HepG2 (cell line): ENCODE measurements around the gene NDUFA5. TPM values are rescaled to one million over a fixed set of nuclear protein-coding genes. Genes with fewer than 3 reads are reported as not detected.
A peak's percentile ranks its signal among the peaks of the same experiment; 100 is the strongest.

ENCODE experiments used
- ATAC-seq: fragments of 200-7000 bp; cut with Tn5 transposase; 3 replicates; pipeline ENCODE4 v1.9.1; 2020; ENCODE audit warnings: mild to moderate bottlenecking, moderate library complexity
- BruUV-seq: library from RNA; stranded (reverse); fragments of 400-500 nt; replicated peaks from 2 replicates; lab custom pipeline; 2021; lab: Mats Ljungman, UMichigan
- CTCF ChIA-PET: fragments of 300-600 bp; formaldehyde crosslinking; extraction: SDS; loops from one replicate; lab custom pipeline; 2021; ENCODE audit warnings: low total read pairs, inconsistent platforms, low intra/inter-chr PET ratio; lab: Yijun Ruan, JAX
- POLR2A ChIA-PET: fragments of 350-600 bp; sonication (Branson Sonifier 250); formaldehyde crosslinking; loops from one replicate; lab custom pipeline; 2020; ENCODE audit warnings: antibody characterized with exemption, inconsistent platforms; lab: Yijun Ruan, JAX
- DNase-seq: peaks from one replicate; pipeline ENCODE4 v3.0.0-alpha.2; 2015; ENCODE audit warnings: low spot score
- FAIRE-seq: peaks from 3 replicates; lab custom pipeline; 2011; peaks lifted over from hg19 to GRCh38; lab: Jason Lieb, UNC
- H2AFZ ChIP-seq: one replicate; pipeline ENCODE4 v1.6.1; 2011; ENCODE audit warnings: low read length, inconsistent platforms
- H3K27ac ChIP-seq: fragments of 300-600 bp; 3 replicates; pipeline ENCODE4 v1.8.0; 2011; ENCODE audit warnings: mixed run types, mild to moderate bottlenecking, mixed read lengths, low read length, inconsistent platforms; ENCODE audit not compliant: insufficient read depth; ENCODE audit errors: extremely low read length
- H3K27me3 ChIP-seq, 2 experiments: fragments of 200-600 bp in 1 of 2; 2 replicates in 1 of 2; 3 replicates in 1 of 2; pipeline versions ENCODE4 v1.6.0 to v1.8.0; 2011; ENCODE audit warnings: low read length in 2 of 2, mild to moderate bottlenecking in 2 of 2, moderate library complexity in 2 of 2, inconsistent platforms in 1 of 2; ENCODE audit not compliant: insufficient read depth in 2 of 2, control insufficient read depth in 1 of 2
- H3K36me3 ChIP-seq, 2 experiments: fragments of 200-600 bp in 1 of 2; replicated peaks in 1 of 2; 2 replicates in 1 of 2; 3 replicates in 1 of 2; pipeline versions ENCODE4 v1.5.1 to v1.8.0; 2011; ENCODE audit warnings: low read length in 2 of 2, inconsistent platforms in 1 of 2; ENCODE audit not compliant: insufficient read depth in 2 of 2, control insufficient read depth in 1 of 2
- H3K4me1 ChIP-seq: 2 replicates; pipeline ENCODE4 v1.5.1; 2012; ENCODE audit warnings: low read length, inconsistent platforms; ENCODE audit not compliant: insufficient read depth
- H3K4me2 ChIP-seq: 2 replicates; pipeline ENCODE4 v1.6.0; 2011; ENCODE audit warnings: low read depth, low read length, inconsistent platforms
- H3K4me3 ChIP-seq, 3 experiments: fragments of 200-600 bp in 1 of 3; sonication (generic), shearing (Covaris generic) in 1 of 3; replicated peaks in 1 of 3; 2 replicates each; pipeline ENCODE4 v1.5.1; 2011 to 2016; ENCODE audit warnings: low read length in 3 of 3, inconsistent platforms in 2 of 3, low read depth in 2 of 3, mild to moderate bottlenecking in 2 of 3, control low read depth in 1 of 3, mixed read lengths in 1 of 3; ENCODE audit not compliant: insufficient read depth in 1 of 3
- H3K79me2 ChIP-seq: one replicate; pipeline ENCODE4 v1.6.1; 2011; ENCODE audit warnings: low read length, inconsistent platforms; ENCODE audit not compliant: insufficient read depth
- H3K9ac ChIP-seq: 2 replicates; pipeline ENCODE4 v1.6.0; 2011; ENCODE audit warnings: mild to moderate bottlenecking, low read depth, low read length, inconsistent platforms; ENCODE audit not compliant: insufficient read depth
- H3K9me3 ChIP-seq: 2 replicates; pipeline ENCODE4 v1.5.1; 2012; ENCODE audit warnings: mild to moderate bottlenecking, low read length
- H4K20me1 ChIP-seq: 2 replicates; pipeline ENCODE4 v1.6.0; 2011; ENCODE audit warnings: inconsistent platforms, mild to moderate bottlenecking, low read length, moderate library complexity; ENCODE audit not compliant: insufficient read depth
- BRCA1 ChIP-seq: sonication (generic); formaldehyde crosslinking; IDR thresholded peaks from 2 replicates; pipeline ENCODE4 v1.4.0; 2020; ENCODE audit warnings: missing genetic modification reagents
- FOXK1 ChIP-seq: sonication (generic); formaldehyde crosslinking; IDR thresholded peaks from 2 replicates; pipeline ENCODE4 v1.4.0; 2020; ENCODE audit warnings: low read depth, missing genetic modification reagents, borderline replicate concordance
- JUN ChIP-seq: sonication (generic); formaldehyde crosslinking; IDR thresholded peaks from 2 replicates; pipeline ENCODE4 v1.4.0; 2020; ENCODE audit warnings: mild to moderate bottlenecking, missing genetic modification reagents
- POGZ ChIP-seq: sonication (generic); formaldehyde crosslinking; IDR thresholded peaks from 2 replicates; pipeline ENCODE4 v1.4.0; 2020; ENCODE audit warnings: mild to moderate bottlenecking, missing genetic modification reagents
- RBFOX2 ChIP-seq: fragments of 200-400 bp; formaldehyde crosslinking; IDR thresholded peaks from 2 replicates; pipeline ENCODE4 v1.6.1; 2017; ENCODE audit warnings: low read depth, mild to moderate bottlenecking, low read length
- RNF2 ChIP-seq: fragments of 450-650 bp; conservative IDR thresholded peaks from 2 replicates; pipeline ENCODE4 v1.6.1; 2016; ENCODE audit warnings: low read depth
- SMYD3 ChIP-seq: sonication (generic); formaldehyde crosslinking; IDR thresholded peaks from 2 replicates; pipeline ENCODE4 v1.8.1; 2023; ENCODE audit warnings: mild to moderate bottlenecking, missing genetic modification reagents
- ZNF232 ChIP-seq: sonication (generic); formaldehyde crosslinking; IDR thresholded peaks from 2 replicates; pipeline ENCODE4 v1.4.0; 2020; ENCODE audit warnings: missing genetic modification reagents, borderline replicate concordance
- ZNF296 ChIP-seq: sonication (generic); formaldehyde crosslinking; conservative IDR thresholded peaks from 2 replicates; pipeline ENCODE4 v1.5.0; 2020; ENCODE audit warnings: mild to moderate bottlenecking, missing genetic modification reagents
- ZNF3 ChIP-seq: IDR thresholded peaks from 2 replicates; pipeline ENCODE4 v1.7.0; 2017; ENCODE audit warnings: inconsistent platforms
- ZNF30 ChIP-seq: sonication (generic); formaldehyde crosslinking; IDR thresholded peaks from 2 replicates; pipeline ENCODE4 v1.5.0; 2020; ENCODE audit warnings: mild to moderate bottlenecking, missing genetic modification reagents
- ZNF335 ChIP-seq: sonication (generic); formaldehyde crosslinking; IDR thresholded peaks from 2 replicates; pipeline ENCODE4 v1.4.0; 2020; ENCODE audit warnings: missing genetic modification reagents
- ZNF703 ChIP-seq: sonication (generic); formaldehyde crosslinking; IDR thresholded peaks from 2 replicates; pipeline ENCODE4 v1.5.1; 2020; ENCODE audit warnings: missing genetic modification reagents, mild to moderate bottlenecking, moderate library complexity, borderline replicate concordance
- WGBS: methylation state at CpG from one replicate; pipeline ENCODE4 v1.1.6; 2017; ENCODE audit warnings: low lambda C conversion rate; 5-methylcytosine and 5-hydroxymethylcytosine counted together
- in situ Hi-C: cut with HindIII; loops from 2 replicates; pipeline ENCODE4 v1.10.0; 2017; ENCODE audit warnings: low pct_unique_long_range_greater_than_20kb; ENCODE audit not compliant: extremely low pct_ligation_motif_present
- intact Hi-C: fragments of 100-400 bp; cut with micrococcal nuclease; formaldehyde crosslinking; loops from one replicate; pipeline ENCODE4 v1.10.0; 2022; ENCODE audit not compliant: unreplicated experiment
- polyA plus RNA-seq, 8 experiments: library from polyadenylated mRNA; depleted of rRNA in 3 of 8; stranded (reverse) in 7 of 8; unstranded in 1 of 8; fragments of >200 nt; fragmentation: Illumina TruSeq in 4 of 8; extraction: Trizol in 4 of 8; gene quantifications; 2 replicates each; pipeline versions ENCODE4 v1.2.1 to v1.2.3, GENCODE V29; 2011 to 2016; ENCODE audit warnings: low read depth in 4 of 8, missing spikeins in 1 of 8, mixed read lengths in 1 of 8; ENCODE audit not compliant: insufficient read depth in 1 of 8
- total RNA-seq, 5 experiments: library from RNA; depleted of rRNA; stranded (reverse); fragments of >200 nt; fragmentation: Illumina TruSeq; extraction: Trizol; gene quantifications; 2 replicates each; pipeline ENCODE4 v1.2.3, GENCODE V29; 2016; ENCODE audit warnings: low read depth in 1 of 5
- TF ChIP-seq, protein P1 (sequence below): sonication (generic); formaldehyde crosslinking; IDR thresholded peaks from 2 replicates; pipeline ENCODE4 v1.4.0; 2020; ENCODE audit warnings: missing genetic modification reagents
- TF ChIP-seq, protein P2 (sequence below): sonication (generic); formaldehyde crosslinking; IDR thresholded peaks from 2 replicates; pipeline ENCODE4 v1.8.1; 2023; ENCODE audit warnings: mild to moderate bottlenecking, moderate library complexity, missing genetic modification reagents

NDUFA5 gene
- total and polyA plus RNA-seq, 2 of the 13 experiments (the other 11 are each of a cell fraction or from before 2014, with no cell fraction given): 16.9 to 55.9 TPM

DNA sequence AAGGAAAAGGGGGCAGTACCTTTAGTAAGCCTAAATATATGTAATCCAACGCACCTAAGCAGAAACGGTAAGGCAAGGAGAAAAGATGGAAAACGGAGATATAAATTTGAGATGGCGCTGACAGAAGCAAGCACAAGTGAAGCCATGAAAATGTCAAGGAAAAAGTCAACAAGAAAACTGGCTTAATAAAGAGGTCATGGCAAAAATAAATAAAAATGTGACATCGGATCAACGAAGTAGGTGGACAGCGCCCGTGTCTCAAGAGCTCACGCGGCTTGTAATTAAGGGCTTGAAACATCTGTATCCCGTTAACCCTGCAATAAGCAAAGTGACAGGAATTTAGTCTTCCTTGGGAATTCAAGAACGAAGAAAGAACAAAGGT, 611 bp downstream of the NDUFA5 start (continued):
- TF ChIP-seq ZNF232 (CRISPR knock-in tag): no peak
- TF ChIP-seq RBFOX2: 0 out of 2 replicates have a peak, but pooled peaks have one; percentile 3

DNA sequence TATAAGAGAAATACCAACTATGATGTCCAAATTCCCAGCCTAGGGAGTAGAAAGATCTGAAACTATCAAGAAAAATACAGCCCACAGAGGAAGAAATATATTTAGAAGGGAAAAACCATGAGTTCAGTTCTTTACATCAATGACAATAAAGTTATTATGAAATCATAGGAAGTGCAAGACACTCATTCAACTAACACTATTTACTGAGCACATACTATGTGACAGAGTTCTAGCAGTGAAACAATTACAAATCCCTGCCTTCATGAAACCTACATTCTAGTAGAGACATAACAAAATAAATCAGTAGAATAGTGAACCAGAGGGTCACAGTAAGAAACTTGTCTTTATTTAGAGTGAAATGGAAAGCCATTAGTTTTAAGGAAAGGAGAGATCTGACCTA, 2.1 kb downstream of the NDUFA5 start:
- intact Hi-C loops: loop anchor here (10.0 kb wide), 1 partner anchor 189 kb away; the partner anchor contains the start of gene WASL
- in situ Hi-C loops: no loop called here
- H3K27ac ChIP-seq: no peak overlapping the region
- H3K9me3 ChIP-seq: no peaks in the 10 kb centered on the region
- no peak overlapping the region for H3K4me3 ChIP-seq
- no peak overlapping the region for H3K9ac ChIP-seq
- no peak for ATAC-seq
- no peak for DNase-seq
- no peak overlapping the region for H2AFZ ChIP-seq
- CTCF ChIA-PET: no interaction called here
- no peaks in the 10 kb centered on the region for H4K20me1 ChIP-seq
- no peak for FAIRE-seq
- POLR2A ChIA-PET: no interaction called here
- H3K27me3 ChIP-seq: peaks cover 0 to 6% of the 10 kb centered on the region in 2 experiments; a peak in 1 of 5 replicates
- H3K79me2 ChIP-seq: peaks cover 24% of the 10 kb centered on the region
- no peak for TF ChIP-seq RNF2
- TF ChIP-seq ZNF3 (CRISPR knock-in tag): peak; percentile 78; the same call in 1 of the 2 replicates
- H3K4me2 ChIP-seq: peak overlapping the region; percentile 86; the same call in 1 of the 2 replicates
- no TSS peak for BruUV-seq
- H3K36me3 ChIP-seq: peaks cover 1 to 6% of the 10 kb centered on the region in 2 experiments; a peak in 3 of 5 replicates
- H3K4me1 ChIP-seq: peaks cover 23% of the 10 kb centered on the region

DNA sequence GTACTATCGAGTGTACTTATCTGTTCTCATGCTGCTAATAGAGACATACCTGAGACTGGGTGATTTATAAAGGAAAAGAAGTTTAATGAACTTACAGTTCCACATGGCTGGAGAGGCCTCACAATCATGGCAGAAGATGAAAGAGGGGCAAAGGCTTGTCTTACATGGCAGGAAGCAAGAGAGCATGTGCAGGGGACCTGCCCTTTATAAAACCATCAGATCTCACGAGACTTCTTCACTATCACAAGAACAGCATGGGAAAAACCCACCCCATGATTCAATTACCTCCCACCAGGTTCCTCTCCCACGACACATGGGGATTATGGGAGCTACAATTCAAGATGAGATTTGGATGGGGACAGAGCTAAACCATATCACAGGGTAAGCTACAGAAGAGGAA, 4.5 kb downstream of the NDUFA5 start:
- intact Hi-C loops (loop anchor here (10.0 kb wide), 1 partner anchor 192 kb away; the partner anchor contains the start of gene WASL), in situ Hi-C loops (no loop called here)
- Histone ChIP-seq H3K4me3 (no peak overlapping the region), H2AFZ (no peak overlapping the region), H3K27ac (no peak overlapping the region), H4K20me1 (no peaks in the 10 kb centered on the region), H3K4me1 (peaks cover 18% of the 10 kb centered on the region), H3K79me2 (peaks cover 24% of the 10 kb centered on the region), H3K9me3 (no peaks in the 10 kb centered on the region), H3K9ac (no peak overlapping the region), H3K36me3 (peaks cover 3 to 28% of the 10 kb centered on the region in 2 experiments; a peak in 4 of 5 replicates), H3K27me3 (peaks cover 0 to 6% of the 10 kb centered on the region in 2 experiments; a peak in 1 of 5 replicates), H3K4me2 (no peak overlapping the region)
- ChIA-PET POLR2A (no interaction called here), CTCF (no interaction called here)
- 99% methylated on average over 3 of the region's 3 CpGs for WGBS
- BruUV-seq: no TSS peak
- TF ChIP-seq POGZ (CRISPR knock-in tag): no peak
- TF ChIP-seq ZNF30 (CRISPR knock-in tag): no peak
- TF ChIP-seq ZNF335: no peak
- no peak for TF ChIP-seq JUN (CRISPR knock-in tag)
- no peak for TF ChIP-seq BRCA1 (CRISPR knock-in tag)
- TF ChIP-seq ZNF703 (CRISPR knock-in tag): no peak
- no peak for TF ChIP-seq FOXK1
- TF ChIP-seq ZNF296: no peak
- TF ChIP-seq, protein P1, sequence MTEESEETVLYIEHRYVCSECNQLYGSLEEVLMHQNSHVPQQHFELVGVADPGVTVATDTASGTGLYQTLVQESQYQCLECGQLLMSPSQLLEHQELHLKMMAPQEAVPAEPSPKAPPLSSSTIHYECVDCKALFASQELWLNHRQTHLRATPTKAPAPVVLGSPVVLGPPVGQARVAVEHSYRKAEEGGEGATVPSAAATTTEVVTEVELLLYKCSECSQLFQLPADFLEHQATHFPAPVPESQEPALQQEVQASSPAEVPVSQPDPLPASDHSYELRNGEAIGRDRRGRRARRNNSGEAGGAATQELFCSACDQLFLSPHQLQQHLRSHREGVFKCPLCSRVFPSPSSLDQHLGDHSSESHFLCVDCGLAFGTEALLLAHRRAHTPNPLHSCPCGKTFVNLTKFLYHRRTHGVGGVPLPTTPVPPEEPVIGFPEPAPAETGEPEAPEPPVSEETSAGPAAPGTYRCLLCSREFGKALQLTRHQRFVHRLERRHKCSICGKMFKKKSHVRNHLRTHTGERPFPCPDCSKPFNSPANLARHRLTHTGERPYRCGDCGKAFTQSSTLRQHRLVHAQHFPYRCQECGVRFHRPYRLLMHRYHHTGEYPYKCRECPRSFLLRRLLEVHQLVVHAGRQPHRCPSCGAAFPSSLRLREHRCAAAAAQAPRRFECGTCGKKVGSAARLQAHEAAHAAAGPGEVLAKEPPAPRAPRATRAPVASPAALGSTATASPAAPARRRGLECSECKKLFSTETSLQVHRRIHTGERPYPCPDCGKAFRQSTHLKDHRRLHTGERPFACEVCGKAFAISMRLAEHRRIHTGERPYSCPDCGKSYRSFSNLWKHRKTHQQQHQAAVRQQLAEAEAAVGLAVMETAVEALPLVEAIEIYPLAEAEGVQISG (CRISPR knock-in tag): no peak
- TF ChIP-seq SMYD3 (CRISPR knock-in tag): no peak
- TF ChIP-seq, protein P2, sequence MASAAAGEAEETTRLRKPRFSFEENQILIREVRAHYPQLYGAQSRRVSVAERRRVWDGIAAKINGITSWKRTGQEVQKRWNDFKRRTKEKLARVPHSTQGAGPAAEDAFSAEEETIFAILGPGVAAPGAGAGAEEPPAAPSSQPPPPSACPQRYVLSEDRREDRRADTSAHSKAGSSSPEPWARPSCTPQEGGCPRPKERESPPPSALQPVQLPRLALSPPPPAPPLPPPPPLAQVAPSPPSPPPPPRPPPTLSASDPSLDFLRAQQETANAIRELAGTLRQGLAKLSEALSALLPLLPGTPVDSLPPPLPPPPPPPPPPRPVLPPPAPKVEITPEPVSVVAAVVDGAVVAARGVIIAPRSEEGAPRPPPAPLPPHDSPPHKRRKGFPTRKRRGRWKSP (CRISPR knock-in tag): no peak
- no peak for FAIRE-seq
- ATAC-seq: no peak
- DNase-seq: no peak
